GM15510 (cell line): ENCODE data around the gene PTAFR.
A peak's percentile ranks its signal among the peaks of the same experiment; 100 is the strongest.

Experiments used
- POLR2A ChIP-seq: IDR thresholded peaks from 3 replicates; pipeline ENCODE4 v1.6.1; 2011; ENCODE audit warnings: borderline replicate concordance; ENCODE audit not compliant: insufficient read length; ENCODE audit errors: extremely low read depth

Gene PTAFR

GRCh38 chr1:28176492-28177470 lies at the start of gene PTAFR:
PTAFR (minus strand) TSS chr1:28176690; CDS start chr1:28151021, 25,669 bp downstream.
- peak; percentile 49 for TF ChIP-seq POLR2A

DNA sequence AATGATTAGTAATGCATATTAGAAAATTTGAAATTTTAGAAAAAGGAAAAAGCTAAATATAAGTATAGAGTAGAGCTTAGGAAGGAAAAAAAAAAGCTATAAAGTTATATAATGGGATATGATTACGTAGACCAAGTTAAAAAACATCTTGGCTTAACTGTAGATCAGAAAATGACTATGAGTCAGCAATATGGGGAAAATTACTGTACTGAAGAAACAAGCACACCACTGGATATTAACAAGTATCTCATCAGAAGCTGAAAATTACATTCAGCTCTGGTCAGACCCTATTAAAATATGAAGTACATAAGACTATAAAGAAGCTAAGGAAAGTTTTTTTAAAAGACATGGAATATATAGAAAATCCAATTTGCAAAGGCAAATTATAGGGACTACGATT lies 36.8 kb upstream of the PTAFR start:
- no peak for TF ChIP-seq POLR2A

DNA sequence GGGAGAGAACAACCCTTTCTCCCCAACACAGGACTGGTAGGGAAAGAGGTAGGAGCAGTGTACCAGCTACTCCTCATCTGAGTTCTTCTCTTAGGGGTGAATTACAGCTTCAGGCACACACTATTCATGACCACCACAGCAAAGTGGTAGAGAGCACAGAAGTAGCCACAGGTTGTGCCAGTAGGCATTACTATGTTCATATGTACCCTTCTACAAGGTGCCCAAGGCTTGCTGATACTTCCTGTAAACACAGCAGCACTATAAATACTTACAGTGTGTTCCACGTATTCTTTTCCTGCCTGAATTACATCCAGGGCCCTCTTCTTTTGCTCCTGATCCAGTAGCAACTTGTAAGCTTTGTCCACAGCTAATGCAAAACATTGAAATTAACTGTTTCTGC lies 33.2 kb upstream of the PTAFR start:
- no peak for TF ChIP-seq POLR2A

DNA sequence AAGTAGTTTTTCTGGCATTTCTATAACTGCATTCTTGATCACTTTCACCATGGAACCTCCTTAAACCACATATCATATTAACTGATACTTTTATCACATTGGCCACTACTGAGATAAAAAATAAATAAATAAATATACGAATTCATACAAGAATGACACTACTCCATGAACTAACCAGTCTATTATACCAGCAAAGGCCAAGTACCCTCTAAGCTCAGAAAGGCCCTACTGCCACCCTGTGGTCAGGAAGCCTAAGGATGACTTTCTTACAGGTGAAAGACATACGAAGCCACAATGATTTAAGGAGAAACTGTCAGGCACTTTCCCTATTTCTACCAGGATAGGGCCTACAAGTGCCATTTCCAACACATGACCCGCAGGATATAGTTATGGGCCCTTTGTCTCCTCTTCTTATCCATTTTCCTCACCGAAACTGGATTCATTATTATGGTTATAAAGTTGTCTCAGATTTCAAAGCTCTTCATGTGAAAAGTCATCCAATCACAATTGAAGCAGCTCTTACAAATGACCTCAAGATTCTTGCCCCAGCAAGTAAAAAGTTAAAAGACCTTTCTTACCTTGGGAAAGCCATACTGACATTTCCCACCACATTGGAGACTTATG lies 32.4 kb upstream of the PTAFR start:
- no peak for TF ChIP-seq POLR2A

DNA sequence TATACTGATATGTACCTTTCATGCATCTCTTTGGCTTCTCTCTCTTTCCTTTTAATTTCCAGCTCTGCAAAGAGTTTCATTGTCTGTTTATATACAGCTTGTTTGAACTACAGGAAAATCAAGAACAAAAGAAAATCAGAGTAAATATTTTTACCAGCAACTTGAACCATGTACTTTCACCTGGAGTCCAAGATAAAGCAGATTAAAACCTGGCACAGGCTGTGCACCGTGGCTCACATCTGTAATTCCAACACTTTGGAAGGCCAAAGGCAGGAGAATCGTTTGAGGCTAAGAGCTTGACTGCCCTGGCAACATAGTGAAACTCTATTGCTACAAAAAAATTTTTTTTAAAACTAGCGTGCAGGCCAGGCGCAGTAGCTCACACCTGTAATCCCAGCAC lies 28.8 kb upstream of the PTAFR start:
- TF ChIP-seq POLR2A: no peak

- TF ChIP-seq POLR2A: no peak
Observed at GRCh38 chr1:28200234-28200873, 23.9 kb upstream of the PTAFR start.

GRCh38 chr1:28199328-28200233 lies 23.1 kb upstream of the PTAFR start:
- no peak for TF ChIP-seq POLR2A

DNA sequence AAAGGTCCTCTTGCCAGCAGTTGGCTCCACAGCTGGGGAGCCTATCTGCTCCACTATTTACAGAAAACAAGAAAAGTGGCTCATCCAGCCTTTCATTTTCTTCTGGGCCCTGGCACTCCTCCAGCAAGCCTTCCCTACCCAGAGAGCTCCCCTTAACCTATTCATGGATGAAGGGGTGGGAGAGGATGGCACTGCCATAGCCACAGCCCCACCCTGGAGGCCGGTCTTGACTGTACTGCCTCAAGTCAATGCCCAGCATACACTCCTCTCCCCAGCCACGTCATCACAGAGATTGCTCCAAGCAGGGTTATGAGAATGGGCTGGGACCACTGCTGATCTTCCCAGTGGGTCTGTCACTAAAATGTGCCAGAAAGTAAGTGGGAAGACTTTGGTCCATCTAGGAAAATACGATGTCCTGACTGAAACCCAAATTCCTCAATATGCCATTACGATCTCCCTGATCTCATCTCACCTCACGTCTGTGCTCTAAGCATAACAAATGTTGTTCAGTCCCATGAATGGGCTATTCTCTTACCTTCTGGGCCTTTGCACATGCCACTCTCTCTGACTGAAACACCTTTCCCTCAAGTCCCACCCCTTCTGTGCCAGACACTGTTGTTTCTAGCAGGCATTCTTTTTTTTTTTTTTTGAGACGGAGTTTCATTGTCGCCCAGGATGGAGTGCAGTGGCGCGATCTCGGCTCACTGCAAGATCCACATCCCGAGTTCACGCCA lies 21.4 kb upstream of the PTAFR start:
- no peak for TF ChIP-seq POLR2A

DNA sequence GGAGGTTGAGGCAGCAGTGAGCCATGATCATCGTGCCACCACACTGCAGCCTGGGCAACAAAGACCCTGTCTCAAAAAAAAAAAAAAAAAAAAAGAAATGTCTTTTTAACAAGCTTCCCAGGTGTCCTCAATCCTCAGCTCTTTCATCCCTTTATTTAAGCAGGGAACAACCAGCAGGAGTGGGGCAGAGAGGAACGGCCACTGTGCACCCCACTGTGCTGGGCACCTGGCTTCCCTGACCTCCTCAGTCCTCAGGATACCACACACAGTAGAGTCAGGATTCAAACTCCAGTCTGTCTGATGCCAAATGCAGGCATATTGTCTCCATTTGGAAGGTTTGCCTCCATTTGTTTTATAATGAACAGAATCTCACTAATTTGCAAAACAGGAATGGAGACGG lies 19.8 kb upstream of the PTAFR start:
- no peak for TF ChIP-seq POLR2A

GRCh38 chr1:28195780-28196179 lies 19.3 kb upstream of the PTAFR start:
- no peak for TF ChIP-seq POLR2A

- no peak for TF ChIP-seq POLR2A
Observed at GRCh38 chr1:28194326-28195035, 18.0 kb upstream of the PTAFR start.

GRCh38 chr1:28193701-28194161 lies 17.2 kb upstream of the PTAFR start:
- no peak for TF ChIP-seq POLR2A
